ENCODE measurements around the gene GSDMA. TPM values are rescaled to one million over a fixed set of nuclear protein-coding genes. Genes with fewer than 3 reads are reported as not detected.

The GSDMA gene
- total and polyA plus RNA-seq, 4 donors = 0.26 to 0.91 (median 0.33) TPM; not detected in 1

- peak overlapping the region; percentile 88 to 94 for H3K27ac ChIP-seq (ENCODE audit: low read depth in 1 of 2, low read length in 1 of 2)
- 25 to 35% methylated on average over 17 of the region's 17 CpGs for WGBS, 2 donors
- peak overlapping the region; percentile 32 to 94 for H3K9ac ChIP-seq (ENCODE audit: insufficient read depth in 1 of 2, low read length in 2 of 2)
- no peak for TF ChIP-seq CTCF (IDR thresholded peaks at IDR 0.05; ENCODE audit: control extremely low read depth, extremely low read depth)
- no peaks in the 10 kb centered on the region for H3K27me3 ChIP-seq (ENCODE audit: control insufficient read depth in 3 of 3, insufficient read depth in 3 of 3, low read length in 2 of 3)
- no peaks in the 10 kb centered on the region for H3K9me3 ChIP-seq (ENCODE audit: control insufficient read depth in 4 of 4, insufficient read depth in 3 of 4, low read length in 3 of 4)
- DNase-seq (peak in 2 of 3 donors; percentile 38 to 45), ATAC-seq (ENCODE audit: insufficient read depth, low FRiP score) (peak; percentile 7)
- H3K4me3 ChIP-seq = peak overlapping the region; percentile 30
- peaks cover 0 to 39% (median 12%) of the 10 kb centered on the region in 5 donors for H3K4me1 ChIP-seq (ENCODE audit: control insufficient read depth in 5 of 5, insufficient read depth in 5 of 5, low read length in 5 of 5)
- peaks cover 0 to 15% (median 4%) of the 10 kb centered on the region in 4 donors for H3K36me3 ChIP-seq (ENCODE audit: control insufficient read depth in 4 of 4, insufficient read depth in 4 of 4, low read length in 4 of 4)
Measured at GRCh38 chr17:39927929-39928857, 34.6 kb upstream of the GSDMA start.

GRCh38 chr17:39928858-39929645 is 33.8 kb upstream of the GSDMA start:
- 41 to 57% methylated on average over 8 of the region's 8 CpGs for WGBS, 2 donors
- no peak for TF ChIP-seq CTCF (IDR thresholded peaks at IDR 0.05; ENCODE audit: control extremely low read depth, extremely low read depth)
- ATAC-seq (ENCODE audit: insufficient read depth, low FRiP score) (peak; percentile 42), DNase-seq (no peak)
- Histone ChIP-seq H3K4me1 (ENCODE audit: control insufficient read depth in 5 of 5, insufficient read depth in 5 of 5, low read length in 5 of 5) (peaks cover 0 to 39% (median 11%) of the 10 kb centered on the region in 5 donors), H3K27me3 (ENCODE audit: control insufficient read depth in 3 of 3, insufficient read depth in 3 of 3, low read length in 2 of 3) (no peaks in the 10 kb centered on the region), H3K9me3 (ENCODE audit: control insufficient read depth in 4 of 4, insufficient read depth in 3 of 4, low read length in 3 of 4) (no peaks in the 10 kb centered on the region), H3K4me3 (no peak overlapping the region), H3K9ac (ENCODE audit: insufficient read depth in 1 of 2, low read length in 2 of 2) (peak overlapping the region in 1 of 2 donors; percentile 94), H3K27ac (ENCODE audit: low read depth in 1 of 2, low read length in 1 of 2) (peak overlapping the region; percentile 88 to 94), H3K36me3 (ENCODE audit: control insufficient read depth in 4 of 4, insufficient read depth in 4 of 4, low read length in 4 of 4) (peaks cover 0 to 8% (median under 1%) of the 10 kb centered on the region in 4 donors)

- Histone ChIP-seq H3K9ac (ENCODE audit: insufficient read depth in 1 of 2, low read length in 2 of 2) (peak overlapping the region in 1 of 2 donors; percentile 26), H3K27me3 (ENCODE audit: control insufficient read depth in 3 of 3, insufficient read depth in 3 of 3, low read length in 2 of 3) (no peaks in the 10 kb centered on the region), H3K4me3 (no peak overlapping the region), H3K9me3 (ENCODE audit: control insufficient read depth in 4 of 4, insufficient read depth in 3 of 4, low read length in 3 of 4) (no peaks in the 10 kb centered on the region), H3K27ac (ENCODE audit: low read depth in 1 of 2, low read length in 1 of 2) (peak overlapping the region in 1 of 2 donors; percentile 87), H3K36me3 (ENCODE audit: control insufficient read depth in 4 of 4, insufficient read depth in 4 of 4, low read length in 4 of 4) (peaks cover 0 to 4% (median 0%) of the 10 kb centered on the region in 4 donors), H3K4me1 (ENCODE audit: control insufficient read depth in 5 of 5, insufficient read depth in 5 of 5, low read length in 5 of 5) (peaks cover 0 to 36% (median 8%) of the 10 kb centered on the region in 5 donors)
- no peak for DNase-seq
- ATAC-seq (ENCODE audit: insufficient read depth, low FRiP score) = no peak
- TF ChIP-seq CTCF (IDR thresholded peaks at IDR 0.05; ENCODE audit: control extremely low read depth, extremely low read depth) = no peak
- WGBS, 2 donors = 79 to 94% methylated on average over 5 of the region's 5 CpGs
Measured at GRCh38 chr17:39929646-39930407, 33.0 kb upstream of the GSDMA start.

Data from lung (tissue), 12 donors.